ENCODE measurements around the gene RRAD.
"Not testable (repeated sequence)": the region's sequence is repeated elsewhere in the genome, so short reads cannot be mapped to it uniquely, and the experiment has no call there.

The RRAD gene

GRCh38 chr16:66950971-66951790 is 25.8 kb upstream of the RRAD start:
- no peak for DNase-seq

- no peak for DNase-seq
Observed at GRCh38 chr16:66950437-66950836, 25.1 kb upstream of the RRAD start.

GRCh38 chr16:66949472-66949871 is 24.1 kb upstream of the RRAD start:
- DNase-seq, result no peak

- no peak for DNase-seq
Observed at GRCh38 chr16:66948837-66949225, 23.5 kb upstream of the RRAD start.

- peak in 1 of 2 experiments; percentile 44 for DNase-seq
Observed at GRCh38 chr16:66948134-66948836, 22.9 kb upstream of the RRAD start.

- peak; percentile 70 to 75 for DNase-seq
Observed at GRCh38 chr16:66947302-66948065, 22.1 kb upstream of the RRAD start.

GRCh38 chr16:66946974-66947301 is 21.6 kb upstream of the RRAD start:
- no peak for DNase-seq

- no peak for DNase-seq
Observed at GRCh38 chr16:66946541-66946940, 21.2 kb upstream of the RRAD start.

GRCh38 chr16:66945939-66946338 is 20.6 kb upstream of the RRAD start:
- no peak for DNase-seq

GRCh38 chr16:66944971-66945370 is 19.6 kb upstream of the RRAD start:
- not testable (repeated sequence) for DNase-seq

- DNase-seq, result no peak
Observed at GRCh38 chr16:66944054-66944441, 18.7 kb upstream of the RRAD start.

- no peak for DNase-seq
Observed at GRCh38 chr16:66943426-66944053, 18.2 kb upstream of the RRAD start.

GRCh38 chr16:66942981-66943380 is 17.6 kb upstream of the RRAD start:
- DNase-seq, result no peak

- no peak for DNase-seq
Observed at GRCh38 chr16:66940236-66940635, 14.9 kb upstream of the RRAD start.

- DNase-seq, result no peak
Observed at GRCh38 chr16:66939366-66939765, 14.0 kb upstream of the RRAD start.

GRCh38 chr16:66937725-66938337 is 12.5 kb upstream of the RRAD start:
- DNase-seq, result no peak

- DNase-seq, result no peak
Observed at GRCh38 chr16:66936889-66937554, 11.7 kb upstream of the RRAD start.

GRCh38 chr16:66936462-66936861 is 11.1 kb upstream of the RRAD start:
- DNase-seq, result no peak

- peak in 1 of 2 experiments; percentile 39 for DNase-seq
Observed at GRCh38 chr16:66935314-66936011, 10.1 kb upstream of the RRAD start, which contains the start of gene CES2. TSS of gene CES2 (plus strand) at chr16:66935516. CDS start at chr16:66935636, 120 bp downstream.

GRCh38 chr16:66934839-66935313 is 9.5 kb upstream of the RRAD start:
- DNase-seq, result not testable (repeated sequence)

- DNase-seq, result peak; percentile 23 to 81
Observed at GRCh38 chr16:66934138-66934838, 9.0 kb upstream of the RRAD start, which contains the start of gene CIAO2B. TSS of gene CIAO2B (minus strand) at chr16:66934402. CDS start at chr16:66934364, 38 bp downstream.
